ENCODE data around the gene SLC35F4. TPM values are rescaled to one million over a fixed set of nuclear protein-coding genes. Genes with fewer than 3 reads are reported as not detected.
"Not testable (repeated sequence)": the region's sequence is repeated elsewhere in the genome, so short reads cannot be mapped to it uniquely, and the experiment has no call there.

Gene SLC35F4
- total and polyA plus RNA-seq, 3 experiments from 2014 or later = not detected

DNA sequence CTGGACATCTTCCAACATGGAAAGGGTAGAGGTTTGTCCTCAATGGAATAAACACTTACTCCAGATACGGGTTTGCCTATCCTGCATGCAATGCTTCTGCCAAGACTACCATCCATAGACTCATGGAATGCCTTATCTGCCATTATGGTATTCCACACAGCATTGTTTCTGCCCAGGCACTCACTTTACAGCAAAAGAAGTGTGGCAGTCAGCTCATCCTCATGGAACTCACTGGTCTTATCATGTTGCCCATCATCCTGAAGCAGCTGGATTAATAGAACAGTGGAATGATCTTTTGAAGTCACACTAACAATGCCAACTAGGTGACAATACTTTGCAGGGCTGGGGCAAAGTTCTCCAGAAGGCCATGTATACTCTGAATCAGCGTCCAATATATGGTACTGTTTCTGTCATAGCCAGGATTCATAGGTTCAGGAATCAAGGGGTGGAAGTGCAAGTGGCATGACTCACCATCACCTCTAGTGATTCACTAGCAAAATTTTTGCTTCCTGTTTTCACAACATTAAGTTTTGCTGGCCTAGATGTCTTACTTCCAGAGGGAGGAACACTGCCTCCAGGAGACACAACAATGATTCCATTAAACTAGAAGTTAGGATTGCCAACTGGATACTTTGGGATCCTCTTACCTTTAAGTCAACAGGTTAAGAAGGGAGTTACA lies 140.4 kb downstream of the SLC35F4 start:
- DNase-seq = no peak
- Mint-ChIP-seq H3K4me1 (no peaks in the 10 kb centered on the region), H3K4me3 (no peak overlapping the region), H3K27me3 (peaks cover 0 to 4% of the 10 kb centered on the region in 2 donors), H3K9me3 (peaks cover 0 to 3% (median 3%) of the 10 kb centered on the region in 5 donors), H3K36me3 (no peaks in the 10 kb centered on the region), H3K27ac (no peak overlapping the region)
- ChIA-PET CTCF (no interaction called here), POLR2A (no interaction called here)
- H3K4me1 ChIP-seq (ENCODE audit: insufficient read depth, low read length) = no peaks in the 10 kb centered on the region
- no peaks in the 10 kb centered on the region for H3K9me3 ChIP-seq (ENCODE audit: low read length)
- H3K27me3 ChIP-seq (ENCODE audit: insufficient read depth, low read length, poor library complexity, severe bottlenecking) = no peaks in the 10 kb centered on the region
- no peak overlapping the region for H3K4me3 ChIP-seq (ENCODE audit: low read length)
- H3K36me3 ChIP-seq (ENCODE audit: insufficient read depth, low read length) = no peaks in the 10 kb centered on the region
- no peak overlapping the region for H3K27ac ChIP-seq (ENCODE audit: low read depth, low read length)

- not testable (repeated sequence) for H3K4me1 Mint-ChIP-seq
Measured at GRCh38 chr14:57722141-57722540, 143.8 kb downstream of the SLC35F4 start.

GRCh38 chr14:57714487-57714931 lies 151.4 kb downstream of the SLC35F4 start:
- Histone ChIP-seq H3K9me3 (ENCODE audit: low read length) (no peaks in the 10 kb centered on the region), H3K4me1 (ENCODE audit: insufficient read depth, low read length) (no peaks in the 10 kb centered on the region), H3K36me3 (ENCODE audit: insufficient read depth, low read length) (no peaks in the 10 kb centered on the region), H3K4me3 (ENCODE audit: low read length) (no peak overlapping the region), H3K27me3 (ENCODE audit: insufficient read depth, low read length, poor library complexity, severe bottlenecking) (no peaks in the 10 kb centered on the region), H3K27ac (ENCODE audit: low read depth, low read length) (no peak overlapping the region)
- no peaks in the 10 kb centered on the region for H3K36me3 Mint-ChIP-seq
- H3K9me3 Mint-ChIP-seq = peaks cover 4 to 11% (median 5%) of the 10 kb centered on the region in 5 donors
- H3K4me1 Mint-ChIP-seq = no peaks in the 10 kb centered on the region
- peak overlapping the region in 1 of 8 donors; percentile 70 for H3K27ac Mint-ChIP-seq
- ChIA-PET POLR2A (no interaction called here), CTCF (no interaction called here)
- DNase-seq = no peak
- H3K4me3 Mint-ChIP-seq = no peak overlapping the region
- no peaks in the 10 kb centered on the region for H3K27me3 Mint-ChIP-seq

More at GRCh38 chr14:57722141-57722540, 143.8 kb downstream of the SLC35F4 start:
- DNase-seq; H3K27me3 Mint-ChIP-seq; H3K27me3 ChIP-seq (ENCODE audit: insufficient read depth, low read length, poor library complexity, severe bottlenecking); H3K4me3 ChIP-seq (ENCODE audit: low read length); H3K4me1 ChIP-seq (ENCODE audit: insufficient read depth, low read length); POLR2A ChIA-PET; H3K4me3 Mint-ChIP-seq; H3K9me3 Mint-ChIP-seq; H3K36me3 ChIP-seq (ENCODE audit: insufficient read depth, low read length); H3K27ac Mint-ChIP-seq; H3K9me3 ChIP-seq (ENCODE audit: low read length); H3K27ac ChIP-seq (ENCODE audit: low read depth, low read length); CTCF ChIA-PET; H3K36me3 Mint-ChIP-seq: not testable (repeated sequence)

- no peaks in the 10 kb centered on the region for H3K36me3 Mint-ChIP-seq
- Histone ChIP-seq H3K27me3 (ENCODE audit: insufficient read depth, low read length, poor library complexity, severe bottlenecking) (no peaks in the 10 kb centered on the region), H3K36me3 (ENCODE audit: insufficient read depth, low read length) (no peaks in the 10 kb centered on the region)
Measured at GRCh38 chr14:57712698-57713097, 153.2 kb downstream of the SLC35F4 start.

DNA sequence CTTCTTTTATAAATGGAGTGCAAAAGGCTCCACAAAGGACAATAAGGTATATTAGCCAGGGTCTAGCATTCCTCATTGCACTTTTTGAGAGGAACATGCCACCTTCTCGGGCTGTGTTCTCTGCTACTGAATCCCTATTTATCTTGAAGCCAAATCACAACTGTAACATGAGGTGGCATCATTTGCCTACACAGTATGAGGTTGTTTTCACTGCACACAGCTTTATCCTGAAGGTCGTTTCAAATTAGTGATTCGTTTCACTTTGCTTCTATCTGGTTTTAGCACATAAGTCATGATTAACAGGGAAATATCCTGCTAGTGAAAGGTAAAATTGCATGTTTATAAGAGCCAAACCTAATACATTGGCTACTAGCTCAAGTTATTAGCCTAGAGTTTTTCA lies 153.8 kb downstream of the SLC35F4 start:
- no peak overlapping the region for H3K27ac Mint-ChIP-seq
- Histone ChIP-seq H3K27me3 (ENCODE audit: insufficient read depth, low read length, poor library complexity, severe bottlenecking) (no peaks in the 10 kb centered on the region), H3K27ac (ENCODE audit: low read depth, low read length) (no peak overlapping the region), H3K9me3 (ENCODE audit: low read length) (no peaks in the 10 kb centered on the region), H3K4me3 (ENCODE audit: low read length) (no peak overlapping the region), H3K4me1 (ENCODE audit: insufficient read depth, low read length) (no peaks in the 10 kb centered on the region), H3K36me3 (ENCODE audit: insufficient read depth, low read length) (no peaks in the 10 kb centered on the region)
- H3K36me3 Mint-ChIP-seq = no peaks in the 10 kb centered on the region
- H3K9me3 Mint-ChIP-seq = peaks cover 7 to 17% (median 13%) of the 10 kb centered on the region in 5 donors
- no peaks in the 10 kb centered on the region for H3K4me1 Mint-ChIP-seq
- no peak for DNase-seq
- H3K27me3 Mint-ChIP-seq = no peaks in the 10 kb centered on the region
- no peak overlapping the region for H3K4me3 Mint-ChIP-seq
- ChIA-PET POLR2A (no interaction called here), CTCF (no interaction called here)

More at GRCh38 chr14:57712698-57713097, 153.2 kb downstream of the SLC35F4 start:
- Mint-ChIP-seq H3K27me3 (no peaks in the 10 kb centered on the region), H3K4me1 (no peaks in the 10 kb centered on the region), H3K27ac (no peak overlapping the region), H3K9me3 (peaks cover 7 to 16% (median 13%) of the 10 kb centered on the region in 5 donors), H3K4me3 (no peak overlapping the region)
- Histone ChIP-seq H3K4me1 (ENCODE audit: insufficient read depth, low read length) (no peaks in the 10 kb centered on the region), H3K4me3 (ENCODE audit: low read length) (no peak overlapping the region), H3K27ac (ENCODE audit: low read depth, low read length) (no peak overlapping the region), H3K9me3 (ENCODE audit: low read length) (no peaks in the 10 kb centered on the region)
- ChIA-PET CTCF (no interaction called here), POLR2A (no interaction called here)
- no peak for DNase-seq

- no peaks in the 10 kb centered on the region for H3K4me1 Mint-ChIP-seq
- H3K27ac Mint-ChIP-seq = no peak overlapping the region
- DNase-seq = no peak
- Histone ChIP-seq H3K4me3 (ENCODE audit: low read length) (no peak overlapping the region), H3K36me3 (ENCODE audit: insufficient read depth, low read length) (no peaks in the 10 kb centered on the region), H3K27ac (ENCODE audit: low read depth, low read length) (no peak overlapping the region), H3K9me3 (ENCODE audit: low read length) (no peaks in the 10 kb centered on the region), H3K27me3 (ENCODE audit: insufficient read depth, low read length, poor library complexity, severe bottlenecking) (no peaks in the 10 kb centered on the region), H3K4me1 (ENCODE audit: insufficient read depth, low read length) (no peaks in the 10 kb centered on the region)
- ChIA-PET CTCF (no interaction called here), POLR2A (no interaction called here)
- H3K27me3 Mint-ChIP-seq = no peaks in the 10 kb centered on the region
- H3K9me3 Mint-ChIP-seq = peaks cover 7 to 21% (median 13%) of the 10 kb centered on the region in 5 donors
- H3K36me3 Mint-ChIP-seq = no peaks in the 10 kb centered on the region
- H3K4me3 Mint-ChIP-seq = no peak overlapping the region
Measured at GRCh38 chr14:57709909-57710308, 156.0 kb downstream of the SLC35F4 start.

- H3K9me3 ChIP-seq (ENCODE audit: low read length); H3K4me3 ChIP-seq (ENCODE audit: low read length); DNase-seq; H3K4me1 ChIP-seq (ENCODE audit: insufficient read depth, low read length); H3K4me3 Mint-ChIP-seq; H3K36me3 Mint-ChIP-seq; H3K4me1 Mint-ChIP-seq; H3K27me3 Mint-ChIP-seq; H3K27me3 ChIP-seq (ENCODE audit: insufficient read depth, low read length, poor library complexity, severe bottlenecking); CTCF ChIA-PET; H3K27ac Mint-ChIP-seq; H3K27ac ChIP-seq (ENCODE audit: low read depth, low read length); H3K36me3 ChIP-seq (ENCODE audit: insufficient read depth, low read length); POLR2A ChIA-PET: not testable (repeated sequence)
- peaks cover 7 to 21% (median 13%) of the 10 kb centered on the region in 5 donors for H3K9me3 Mint-ChIP-seq
Measured at GRCh38 chr14:57709086-57709485, 156.8 kb downstream of the SLC35F4 start.

DNA sequence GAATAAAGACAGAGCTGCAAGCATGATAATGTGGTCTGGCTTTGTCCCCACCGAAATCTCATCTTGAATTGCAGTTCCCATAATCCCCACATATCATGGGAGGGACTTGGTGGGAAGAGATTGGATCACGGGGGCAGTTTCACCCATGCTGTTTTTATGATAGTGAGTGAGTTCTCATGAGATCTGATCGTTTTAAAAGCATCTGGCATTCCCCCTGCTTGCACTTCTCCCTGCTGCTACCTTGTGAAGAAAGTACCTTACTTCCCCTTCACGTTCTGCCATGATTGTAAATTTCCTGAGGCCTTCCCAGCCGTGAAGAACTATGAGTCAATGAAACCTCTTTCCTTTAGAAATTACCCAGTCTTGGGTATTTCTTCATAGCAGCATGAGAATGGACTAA lies 158.7 kb downstream of the SLC35F4 start:
- Mint-ChIP-seq H3K4me1 (no peaks in the 10 kb centered on the region), H3K27ac (no peak overlapping the region), H3K9me3 (peaks cover 7 to 21% (median 13%) of the 10 kb centered on the region in 5 donors), H3K4me3 (no peak overlapping the region), H3K27me3 (no peaks in the 10 kb centered on the region), H3K36me3 (no peaks in the 10 kb centered on the region)
- Histone ChIP-seq H3K4me1 (ENCODE audit: insufficient read depth, low read length) (no peaks in the 10 kb centered on the region), H3K9me3 (ENCODE audit: low read length) (no peaks in the 10 kb centered on the region), H3K27ac (ENCODE audit: low read depth, low read length) (no peak overlapping the region), H3K27me3 (ENCODE audit: insufficient read depth, low read length, poor library complexity, severe bottlenecking) (no peaks in the 10 kb centered on the region), H3K36me3 (ENCODE audit: insufficient read depth, low read length) (no peaks in the 10 kb centered on the region), H3K4me3 (ENCODE audit: low read length) (no peak overlapping the region)
- ChIA-PET POLR2A (no interaction called here), CTCF (no interaction called here)
- DNase-seq = no peak
